ENCODE data around the gene ARMC9. TPM values are rescaled to one million over a fixed set of nuclear protein-coding genes. Genes with fewer than 3 reads are reported as not detected.

ARMC9 gene
- total RNA-seq, 4 donors from 2014 or later = 0.20 to 7.2 (median 3.2) TPM

DNA sequence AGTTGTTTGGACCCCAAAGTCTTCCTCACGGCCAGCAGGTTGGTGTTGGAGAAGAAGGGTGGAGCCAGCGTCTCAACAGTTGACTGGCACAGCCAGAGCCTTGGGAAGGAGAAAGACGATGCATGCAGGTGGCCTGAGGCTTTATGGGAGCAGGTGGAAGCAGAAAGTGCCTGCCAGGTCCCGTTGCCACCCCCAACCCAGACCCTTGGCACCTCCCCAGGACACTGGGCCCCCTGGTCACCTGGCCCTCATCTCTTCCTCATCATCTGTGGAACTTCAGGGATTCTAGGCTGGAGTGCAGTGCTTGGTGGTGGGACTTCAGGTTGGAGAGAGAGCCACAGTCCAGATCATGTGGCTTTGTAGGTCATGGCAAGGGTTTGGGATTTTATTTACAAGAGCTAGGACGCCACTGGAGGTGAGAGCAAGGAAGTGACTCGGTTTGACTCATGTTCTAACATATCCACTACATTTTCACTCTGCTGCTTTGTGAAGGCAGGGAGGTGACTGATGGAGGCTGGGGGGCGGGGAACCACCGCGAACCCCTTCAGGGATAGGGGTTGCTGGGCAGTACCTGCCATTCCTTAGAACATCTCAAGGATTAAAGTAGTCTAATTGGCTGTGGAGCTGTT is 134.6 kb downstream of the ARMC9 start:
- Histone ChIP-seq H3K27me3 (no peaks in the 10 kb centered on the region), H3K9me3 (no peaks in the 10 kb centered on the region), H3K27ac (no peak overlapping the region), H3K36me3 (no peaks in the 10 kb centered on the region), H3K4me1 (no peaks in the 10 kb centered on the region), H3K4me3 (no peak overlapping the region)
- DNase-seq (no peak), ATAC-seq (no peak)
- TF ChIP-seq, protein P1, sequence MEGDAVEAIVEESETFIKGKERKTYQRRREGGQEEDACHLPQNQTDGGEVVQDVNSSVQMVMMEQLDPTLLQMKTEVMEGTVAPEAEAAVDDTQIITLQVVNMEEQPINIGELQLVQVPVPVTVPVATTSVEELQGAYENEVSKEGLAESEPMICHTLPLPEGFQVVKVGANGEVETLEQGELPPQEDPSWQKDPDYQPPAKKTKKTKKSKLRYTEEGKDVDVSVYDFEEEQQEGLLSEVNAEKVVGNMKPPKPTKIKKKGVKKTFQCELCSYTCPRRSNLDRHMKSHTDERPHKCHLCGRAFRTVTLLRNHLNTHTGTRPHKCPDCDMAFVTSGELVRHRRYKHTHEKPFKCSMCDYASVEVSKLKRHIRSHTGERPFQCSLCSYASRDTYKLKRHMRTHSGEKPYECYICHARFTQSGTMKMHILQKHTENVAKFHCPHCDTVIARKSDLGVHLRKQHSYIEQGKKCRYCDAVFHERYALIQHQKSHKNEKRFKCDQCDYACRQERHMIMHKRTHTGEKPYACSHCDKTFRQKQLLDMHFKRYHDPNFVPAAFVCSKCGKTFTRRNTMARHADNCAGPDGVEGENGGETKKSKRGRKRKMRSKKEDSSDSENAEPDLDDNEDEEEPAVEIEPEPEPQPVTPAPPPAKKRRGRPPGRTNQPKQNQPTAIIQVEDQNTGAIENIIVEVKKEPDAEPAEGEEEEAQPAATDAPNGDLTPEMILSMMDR (IDR thresholded peaks at IDR 0.05 in 4 of 5, conservative IDR thresholded peaks at IDR 0.05 in 1 of 5) = no peak
- TF ChIP-seq POLR2A (IDR thresholded peaks at IDR 0.05) = no peak
- in situ Hi-C loops (cut with MboI; ENCODE audit: low sequenced_read_pairs in 4 of 4) (no loop called here), intact Hi-C loops (cut with DNase I; ENCODE audit: low total_unique reads) (no loop called here)

DNA sequence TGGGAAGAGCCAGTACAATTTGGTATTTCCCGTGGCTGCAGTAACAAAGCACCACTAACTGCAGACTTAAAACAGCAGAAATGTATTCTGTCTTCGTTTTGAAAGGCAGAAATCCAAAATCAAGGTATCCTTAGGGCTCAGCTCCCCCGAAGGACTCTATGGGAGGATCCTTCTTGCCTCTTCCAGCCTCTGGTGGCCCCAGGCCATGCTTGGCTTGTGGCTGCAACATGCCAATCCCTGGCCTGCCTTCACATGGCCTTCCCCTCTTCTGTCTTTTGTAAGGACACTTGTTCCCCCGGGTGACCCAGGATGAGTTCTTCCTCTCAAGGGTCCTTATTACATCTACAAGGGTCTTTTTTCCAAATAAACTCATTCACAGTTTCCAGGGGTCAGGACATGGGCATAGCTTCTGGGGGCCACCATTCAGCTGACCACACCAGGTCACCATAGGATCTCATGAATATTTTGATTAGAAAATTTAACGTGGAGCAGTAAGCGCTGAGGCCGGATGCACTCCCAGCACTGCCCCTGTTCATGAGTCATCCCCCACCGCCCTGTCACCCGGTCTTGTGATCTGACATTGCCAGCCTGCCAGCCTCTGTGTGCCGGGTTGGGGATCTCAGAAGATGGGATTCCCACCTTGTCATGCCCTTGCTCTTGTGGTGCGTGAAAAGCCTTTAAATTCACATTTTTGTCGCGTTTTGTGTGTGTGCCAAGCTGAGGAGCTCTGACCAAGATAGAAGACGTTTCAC is 135.9 kb downstream of the ARMC9 start:
- DNase-seq = no peak
- intact Hi-C loops (cut with DNase I; ENCODE audit: low total_unique reads) = no loop called here
- no peaks in the 10 kb centered on the region for H3K27me3 ChIP-seq
- H3K9me3 ChIP-seq = no peaks in the 10 kb centered on the region
- TF ChIP-seq, protein P1 (IDR thresholded peaks at IDR 0.05 in 4 of 5, conservative IDR thresholded peaks at IDR 0.05 in 1 of 5) = no peak
- no peak for TF ChIP-seq POLR2A (IDR thresholded peaks at IDR 0.05)
- no peak for ATAC-seq
- no peaks in the 10 kb centered on the region for H3K36me3 ChIP-seq
- no peak overlapping the region for H3K4me3 ChIP-seq
- H3K27ac ChIP-seq = no peak overlapping the region
- no peaks in the 10 kb centered on the region for H3K4me1 ChIP-seq
- in situ Hi-C loops (cut with MboI; ENCODE audit: low sequenced_read_pairs in 4 of 4) = no loop called here

DNA sequence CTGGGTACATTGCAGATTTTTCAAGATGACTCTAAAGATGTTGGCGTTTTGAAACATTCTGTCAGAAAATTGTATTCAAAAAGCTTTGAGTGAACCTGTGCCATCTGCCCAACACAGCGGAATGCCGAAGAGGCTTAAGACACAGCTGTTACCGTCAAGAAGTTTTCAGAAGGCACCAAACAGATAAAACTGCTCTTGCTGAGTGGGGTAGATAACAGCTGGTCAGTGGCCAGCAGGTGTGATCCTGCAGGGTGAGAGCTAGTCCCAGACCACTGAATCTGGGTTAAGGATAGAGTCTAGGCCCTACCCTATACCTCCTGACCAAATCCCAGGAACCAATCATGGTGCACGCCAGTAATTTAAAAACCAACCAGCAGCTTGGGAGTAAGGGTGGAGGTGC is 136.6 kb downstream of the ARMC9 start:
- no peak for ATAC-seq
- intact Hi-C loops (cut with DNase I; ENCODE audit: low total_unique reads) = no loop called here

DNA sequence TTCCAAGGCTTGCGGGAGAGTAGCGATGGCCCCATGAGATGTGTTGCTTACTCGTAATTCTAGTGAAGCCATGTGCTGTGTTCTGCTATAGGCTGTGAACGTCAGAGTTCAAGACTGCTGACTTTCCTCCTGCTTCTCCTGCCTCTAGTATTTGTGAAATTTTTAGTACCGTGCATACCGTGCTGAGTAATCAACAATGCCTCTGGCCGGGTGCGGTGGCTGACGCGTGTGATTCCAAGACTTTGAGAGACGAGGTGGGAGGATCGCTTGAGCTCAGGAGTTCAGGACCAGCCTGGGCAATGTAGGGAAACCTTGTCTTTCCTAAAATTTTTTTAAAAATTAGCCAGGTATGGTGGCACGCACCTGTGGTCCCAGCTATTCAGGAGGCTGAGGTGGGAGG is 137.2 kb downstream of the ARMC9 start:
- TF ChIP-seq POLR2A (IDR thresholded peaks at IDR 0.05) = no peak
- TF ChIP-seq, protein P1 (IDR thresholded peaks at IDR 0.05 in 4 of 5, conservative IDR thresholded peaks at IDR 0.05 in 1 of 5) = no peak
- Histone ChIP-seq H3K4me1 (no peaks in the 10 kb centered on the region), H3K9me3 (no peaks in the 10 kb centered on the region), H3K36me3 (no peaks in the 10 kb centered on the region), H3K27ac (no peak overlapping the region), H3K27me3 (no peaks in the 10 kb centered on the region), H3K4me3 (no peak overlapping the region)
- intact Hi-C loops (cut with DNase I; ENCODE audit: low total_unique reads) = no loop called here
- in situ Hi-C loops (cut with MboI; ENCODE audit: low sequenced_read_pairs in 4 of 4) = no loop called here
- DNase-seq = no peak
- no peak for ATAC-seq

More for the DNA sequence above, 136.6 kb downstream of the ARMC9 start:
- Histone ChIP-seq H3K4me1 (no peaks in the 10 kb centered on the region), H3K9me3 (no peaks in the 10 kb centered on the region), H3K4me3 (no peak overlapping the region), H3K27ac (no peak overlapping the region), H3K36me3 (no peaks in the 10 kb centered on the region), H3K27me3 (no peaks in the 10 kb centered on the region)
- in situ Hi-C loops (cut with MboI; ENCODE audit: low sequenced_read_pairs in 4 of 4) = no loop called here
- TF ChIP-seq, protein P1 (IDR thresholded peaks at IDR 0.05 in 4 of 5, conservative IDR thresholded peaks at IDR 0.05 in 1 of 5) = no peak
- no peak for TF ChIP-seq POLR2A (IDR thresholded peaks at IDR 0.05)
- no peak for DNase-seq

Data from gastrocnemius medialis (tissue), 4 donors.